T-helper 1 cell treated with Interleukin-12 subunit alpha and Interleukin-12 subunit beta and Interleukin-4 antibody, amounts not matched to agents 30 μg/mL and 1 μg/mL, for 36 hours (primary cell): ENCODE measurements around the gene PBXIP1.
"Not testable (repeated sequence)": the region's sequence is repeated elsewhere in the genome, so short reads cannot be mapped to it uniquely, and the experiment has no call there.

ENCODE experiments used
- H3K27ac Mint-ChIP-seq: one replicate; pipeline ENCODE4 v1.8.0; 2021; ENCODE audit warnings: mild to moderate bottlenecking, mixed read lengths
- H3K27me3 Mint-ChIP-seq: one replicate; pipeline ENCODE4 v1.8.0; 2021; ENCODE audit warnings: low read depth, mixed read lengths
- H3K36me3 Mint-ChIP-seq: one replicate; pipeline ENCODE4 v1.8.0; 2021; ENCODE audit warnings: low read depth, mixed read lengths
- H3K4me1 Mint-ChIP-seq: one replicate; pipeline ENCODE4 v1.8.0; 2021; ENCODE audit warnings: low read depth, mixed read lengths
- H3K4me3 Mint-ChIP-seq: one replicate; pipeline ENCODE4 v1.8.0; 2021; ENCODE audit warnings: mild to moderate bottlenecking, moderate library complexity, mixed read lengths
- H3K9me3 Mint-ChIP-seq: one replicate; pipeline ENCODE4 v1.8.0; 2021; ENCODE audit warnings: mixed read lengths

The PBXIP1 gene

GRCh38 chr1:154999571-155000410 is 43.9 kb upstream of the PBXIP1 start:
- Mint-ChIP-seq H3K36me3 (peaks cover 5% of the 10 kb centered on the region), H3K4me3 (peak overlapping the region; percentile 83), H3K4me1 (peaks cover 34% of the 10 kb centered on the region), H3K9me3 (no peaks in the 10 kb centered on the region), H3K27me3 (no peaks in the 10 kb centered on the region), H3K27ac (peak overlapping the region; percentile 93)

GRCh38 chr1:154998818-154999570 is 43.1 kb upstream of the PBXIP1 start:
- peak overlapping the region; percentile 73 for H3K4me3 Mint-ChIP-seq
- H3K27me3 Mint-ChIP-seq = no peaks in the 10 kb centered on the region
- no peaks in the 10 kb centered on the region for H3K9me3 Mint-ChIP-seq
- peaks cover 3% of the 10 kb centered on the region for H3K36me3 Mint-ChIP-seq
- peak overlapping the region; percentile 84 for H3K27ac Mint-ChIP-seq
- peaks cover 28% of the 10 kb centered on the region for H3K4me1 Mint-ChIP-seq

- Mint-ChIP-seq H3K4me1 (peaks cover 26% of the 10 kb centered on the region), H3K27ac (no peak overlapping the region), H3K36me3 (no peaks in the 10 kb centered on the region), H3K4me3 (peak overlapping the region; percentile 25), H3K9me3 (no peaks in the 10 kb centered on the region), H3K27me3 (no peaks in the 10 kb centered on the region)
Measured at GRCh38 chr1:154998201-154998780, 42.4 kb upstream of the PBXIP1 start.

- Mint-ChIP-seq H3K27me3 (no peaks in the 10 kb centered on the region), H3K27ac (peak overlapping the region; percentile 47), H3K36me3 (no peaks in the 10 kb centered on the region), H3K9me3 (no peaks in the 10 kb centered on the region), H3K4me1 (peaks cover 26% of the 10 kb centered on the region), H3K4me3 (peak overlapping the region; percentile 49)
Measured at GRCh38 chr1:154996966-154997701, 41.2 kb upstream of the PBXIP1 start.

GRCh38 chr1:154995301-154995983 is 39.5 kb upstream of the PBXIP1 start:
- H3K36me3 Mint-ChIP-seq, H3K4me3 Mint-ChIP-seq, H3K9me3 Mint-ChIP-seq, H3K27me3 Mint-ChIP-seq: not testable (repeated sequence)
- H3K27ac Mint-ChIP-seq = peak overlapping the region; percentile 28
- peaks cover 26% of the 10 kb centered on the region for H3K4me1 Mint-ChIP-seq

- H3K4me1 Mint-ChIP-seq = peaks cover 21% of the 10 kb centered on the region
- H3K36me3 Mint-ChIP-seq = peaks cover 5% of the 10 kb centered on the region
- H3K27me3 Mint-ChIP-seq = no peaks in the 10 kb centered on the region
- H3K27ac Mint-ChIP-seq = no peak overlapping the region
- no peak overlapping the region for H3K4me3 Mint-ChIP-seq
- H3K9me3 Mint-ChIP-seq = no peaks in the 10 kb centered on the region
Measured at GRCh38 chr1:154994591-154994990, 38.7 kb upstream of the PBXIP1 start.

- Mint-ChIP-seq H3K4me3 (no peak overlapping the region), H3K27ac (no peak overlapping the region), H3K9me3 (no peaks in the 10 kb centered on the region), H3K36me3 (peaks cover 8% of the 10 kb centered on the region), H3K27me3 (no peaks in the 10 kb centered on the region), H3K4me1 (peaks cover 22% of the 10 kb centered on the region)
Measured at GRCh38 chr1:154994269-154994587, 38.3 kb upstream of the PBXIP1 start.

- Mint-ChIP-seq H3K36me3 (peaks cover 12% of the 10 kb centered on the region), H3K4me1 (peaks cover 21% of the 10 kb centered on the region), H3K9me3 (no peaks in the 10 kb centered on the region), H3K27ac (no peak within 1 kb of the TSS), H3K4me3 (no peak within 1 kb of the TSS), H3K27me3 (no peaks in the 10 kb centered on the region)
Measured at GRCh38 chr1:154993572-154994268, 37.8 kb upstream of the PBXIP1 start, which contains the start of gene LENEP. Gene LENEP, plus strand, starts transcription at chr1:154993586. Its CDS starts 22 bp downstream, at chr1:154993608.

- Mint-ChIP-seq H3K4me1 (peaks cover 16% of the 10 kb centered on the region), H3K4me3 (no peak overlapping the region), H3K36me3 (peaks cover 17% of the 10 kb centered on the region), H3K27me3 (no peaks in the 10 kb centered on the region), H3K27ac (no peak overlapping the region), H3K9me3 (no peaks in the 10 kb centered on the region)
Measured at GRCh38 chr1:154992721-154993571, 37.0 kb upstream of the PBXIP1 start.

GRCh38 chr1:154990276-154990675 is 34.4 kb upstream of the PBXIP1 start:
- Mint-ChIP-seq H3K27me3 (no peaks in the 10 kb centered on the region), H3K36me3 (peaks cover 17% of the 10 kb centered on the region), H3K4me1 (peaks cover 10% of the 10 kb centered on the region), H3K27ac (no peak overlapping the region), H3K9me3 (no peaks in the 10 kb centered on the region), H3K4me3 (no peak overlapping the region)

GRCh38 chr1:154989195-154989860 is 33.4 kb upstream of the PBXIP1 start:
- Mint-ChIP-seq H3K36me3 (peaks cover 17% of the 10 kb centered on the region), H3K4me1 (peaks cover 10% of the 10 kb centered on the region), H3K27ac (no peak overlapping the region), H3K4me3 (no peak overlapping the region), H3K9me3 (no peaks in the 10 kb centered on the region), H3K27me3 (no peaks in the 10 kb centered on the region)

GRCh38 chr1:154988058-154988954 is 32.4 kb upstream of the PBXIP1 start:
- Mint-ChIP-seq H3K9me3 (no peaks in the 10 kb centered on the region), H3K4me3 (no peak overlapping the region), H3K27me3 (no peaks in the 10 kb centered on the region), H3K36me3 (peaks cover 17% of the 10 kb centered on the region), H3K4me1 (peaks cover 15% of the 10 kb centered on the region), H3K27ac (no peak overlapping the region)
